HG03196 (cell line): ENCODE data around the gene PDZD2.
"Not testable (repeated sequence)": the region's sequence is repeated elsewhere in the genome, so short reads cannot be mapped to it uniquely, and the experiment has no call there.

Experiments
- ATAC-seq: cut with Tn5 transposase; IDR thresholded peaks from one replicate; pipeline ENCODE4 v1.9.1; 2021; ENCODE audit not compliant: unreplicated experiment

Gene PDZD2

GRCh38 chr5:31999470-31999869, 360.5 kb downstream of the PDZD2 start:
- no peak for ATAC-seq

GRCh38 chr5:32000731-32001130, 361.8 kb downstream of the PDZD2 start:
- no peak for ATAC-seq

GRCh38 chr5:32001284-32001683, 362.4 kb downstream of the PDZD2 start:
- no peak for ATAC-seq

- ATAC-seq = no peak
Measured at GRCh38 chr5:32001707-32002106, 362.8 kb downstream of the PDZD2 start.

GRCh38 chr5:32002755-32003154, 363.8 kb downstream of the PDZD2 start:
- ATAC-seq = no peak

GRCh38 chr5:32003981-32004380, 365.1 kb downstream of the PDZD2 start:
- no peak for ATAC-seq

- ATAC-seq = peak; percentile 66
Measured at GRCh38 chr5:32004404-32004803, 365.5 kb downstream of the PDZD2 start.

GRCh38 chr5:32008746-32009145, 369.8 kb downstream of the PDZD2 start:
- ATAC-seq = no peak

GRCh38 chr5:32013658-32014057, 374.7 kb downstream of the PDZD2 start:
- no peak for ATAC-seq

- ATAC-seq = no peak
Measured at GRCh38 chr5:32014096-32014745, 375.3 kb downstream of the PDZD2 start.

GRCh38 chr5:32015262-32015661, 376.3 kb downstream of the PDZD2 start:
- not testable (repeated sequence) for ATAC-seq

GRCh38 chr5:32017692-32018367, 378.9 kb downstream of the PDZD2 start:
- ATAC-seq = no peak

- ATAC-seq = no peak
Measured at GRCh38 chr5:32018476-32019436, 379.8 kb downstream of the PDZD2 start.

GRCh38 chr5:32020271-32020670, 381.3 kb downstream of the PDZD2 start:
- peak; percentile 76 for ATAC-seq

- no peak for ATAC-seq
Measured at GRCh38 chr5:32020946-32021345, 382.0 kb downstream of the PDZD2 start.

- no peak for ATAC-seq
Measured at GRCh38 chr5:32021771-32022170, 382.8 kb downstream of the PDZD2 start.

- ATAC-seq = no peak
Measured at GRCh38 chr5:32022638-32023037, 383.7 kb downstream of the PDZD2 start.

- ATAC-seq = no peak
Measured at GRCh38 chr5:32023816-32024215, 384.9 kb downstream of the PDZD2 start.

- no peak for ATAC-seq
Measured at GRCh38 chr5:32024751-32025150, 385.8 kb downstream of the PDZD2 start.

- ATAC-seq = no peak
Measured at GRCh38 chr5:32027093-32027716, 388.3 kb downstream of the PDZD2 start.
